ENCODE measurements around the gene NSUN6.

NSUN6 gene

DNA sequence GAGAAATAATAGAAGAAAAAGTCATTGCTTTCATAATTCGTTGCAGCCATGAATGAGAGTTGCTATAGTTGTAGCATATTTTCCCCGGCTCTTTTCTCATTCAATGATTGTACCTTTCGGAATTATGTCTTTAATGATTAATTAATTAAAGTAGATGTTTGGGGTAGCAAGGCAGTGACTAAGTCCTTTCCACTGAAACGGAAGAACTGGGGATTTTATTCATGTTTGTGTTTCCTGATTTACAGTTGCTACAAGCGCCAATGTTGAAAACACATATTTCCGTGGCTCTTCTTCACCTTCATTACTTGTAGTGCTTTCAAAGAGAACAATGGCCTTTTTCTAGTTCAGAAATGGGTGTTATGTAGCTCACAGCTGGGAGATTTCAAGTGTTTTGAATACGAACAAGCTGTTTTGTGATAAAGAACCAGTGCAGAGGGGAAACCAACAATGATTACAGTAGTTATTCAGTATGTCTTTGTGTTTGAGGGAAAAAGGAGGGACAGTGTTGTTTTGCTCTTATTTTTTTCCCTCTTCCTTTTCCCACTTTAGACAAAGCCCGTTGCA, 153.5 kb downstream of the NSUN6 start:
- no peak for DNase-seq
